ENCODE results near the gene DCAF6.

DCAF6 gene

DNA sequence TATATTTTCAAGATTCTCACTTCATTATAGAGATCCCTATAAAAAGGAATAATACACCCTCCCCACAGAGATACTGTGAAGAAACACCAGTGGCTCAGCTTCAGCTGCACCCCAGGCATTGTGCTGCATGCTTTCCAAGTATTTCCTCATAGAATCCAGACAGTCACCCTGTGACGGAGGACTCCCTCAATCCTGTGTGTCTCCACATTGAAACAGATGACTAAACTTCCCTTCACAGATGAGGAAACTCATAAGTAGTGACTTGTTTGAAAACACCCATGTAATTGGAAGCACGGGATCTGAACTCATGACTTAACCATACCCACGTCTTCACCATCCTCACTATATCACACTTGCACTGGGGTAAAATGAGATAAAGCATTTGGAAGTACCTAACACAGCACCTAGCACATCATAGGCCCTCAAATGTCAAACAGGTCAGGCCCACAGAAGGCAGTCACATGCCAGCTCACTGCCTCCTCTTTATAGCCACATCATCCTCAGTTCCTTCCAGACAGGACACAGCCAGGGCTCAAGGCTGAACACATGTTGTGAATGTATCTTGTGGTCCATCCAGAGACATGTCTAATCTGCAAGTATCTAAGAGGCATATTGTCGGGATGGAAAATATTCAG lies 145.0 kb downstream of the DCAF6 start:
- Histone ChIP-seq H3K4me3 (ENCODE audit: low read depth in 1 of 2, low read length in 1 of 2) (no peak overlapping the region), H3K36me3 (peaks cover 28% of the 10 kb centered on the region), H3K27me3 (no peaks in the 10 kb centered on the region), H3K9me3 (no peaks in the 10 kb centered on the region), H3K27ac (no peak overlapping the region), H3K4me1 (ENCODE audit: control insufficient read depth in 1 of 2, insufficient read depth in 1 of 2, low read depth in 1 of 2, low read length in 1 of 2) (peaks cover 3 to 6% of the 10 kb centered on the region in 2 experiments)
- TF ChIP-seq CTCF (IDR thresholded peaks at IDR 0.05), result no peak

- H3K4me1 ChIP-seq (ENCODE audit: control insufficient read depth in 1 of 2, insufficient read depth in 1 of 2, low read depth in 1 of 2, low read length in 1 of 2), result peaks cover 3 to 6% of the 10 kb centered on the region in 2 experiments
- no peaks in the 10 kb centered on the region for H3K27me3 ChIP-seq
- H3K4me3 ChIP-seq (ENCODE audit: low read depth in 1 of 2, low read length in 1 of 2), result no peak overlapping the region
- H3K9me3 ChIP-seq, result no peaks in the 10 kb centered on the region
- H3K36me3 ChIP-seq, result peaks cover 21% of the 10 kb centered on the region
- no peak overlapping the region for H3K27ac ChIP-seq
- peak; percentile 48 for TF ChIP-seq CTCF (IDR thresholded peaks at IDR 0.05)
These were observed 145.8 kb downstream of the DCAF6 start for GRCh38 chr1:168082008-168082876.

DNA sequence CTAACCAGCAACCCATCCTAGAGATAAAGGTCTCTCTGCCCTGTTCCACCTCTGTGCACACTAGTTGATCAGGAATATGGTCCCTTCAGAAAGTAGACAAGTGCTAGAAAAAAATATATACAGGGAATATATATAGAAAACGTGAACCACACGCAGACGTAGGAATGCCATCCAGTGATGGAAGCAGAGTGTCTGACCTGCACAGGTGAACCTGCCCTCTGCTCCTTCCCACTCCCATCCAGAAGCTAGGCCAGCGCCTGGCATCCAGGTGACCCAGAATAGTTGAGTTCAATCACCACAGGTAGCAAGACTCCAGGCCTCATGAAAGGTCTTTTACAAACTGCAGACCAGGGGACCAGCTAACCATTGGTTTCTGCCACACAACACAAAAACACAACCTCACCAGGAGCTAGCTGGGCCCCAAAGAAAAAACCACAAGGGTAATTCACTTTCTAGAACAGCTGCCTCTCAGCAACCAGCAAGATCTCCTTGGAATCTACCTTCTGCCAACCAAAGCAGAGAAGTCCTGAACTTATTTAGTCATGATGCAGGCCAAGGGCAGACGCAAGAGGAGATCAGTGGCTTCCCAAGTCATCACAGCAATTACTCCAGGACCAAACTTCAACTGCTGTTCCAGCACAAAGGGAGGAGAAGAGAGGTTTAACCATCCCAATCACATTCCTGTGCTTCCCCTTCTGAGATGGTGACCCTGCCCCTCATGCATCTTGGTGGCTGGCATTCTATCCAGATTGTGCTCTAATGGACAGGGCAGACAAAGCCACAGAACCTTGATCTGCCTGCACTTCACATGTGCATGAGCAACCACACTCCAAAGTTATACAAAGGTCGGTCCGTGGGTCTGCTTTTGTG lies 147.2 kb downstream of the DCAF6 start:
- Histone ChIP-seq H3K9me3 (no peaks in the 10 kb centered on the region), H3K4me3 (ENCODE audit: low read depth in 1 of 2, low read length in 1 of 2) (no peak overlapping the region), H3K4me1 (ENCODE audit: control insufficient read depth in 1 of 2, insufficient read depth in 1 of 2, low read depth in 1 of 2, low read length in 1 of 2) (peaks cover 3 to 6% of the 10 kb centered on the region in 2 experiments), H3K36me3 (peaks cover 7% of the 10 kb centered on the region), H3K27ac (no peak overlapping the region), H3K27me3 (no peaks in the 10 kb centered on the region)
- no peak for TF ChIP-seq CTCF (IDR thresholded peaks at IDR 0.05)

- Histone ChIP-seq H3K4me3 (ENCODE audit: low read depth in 1 of 2, low read length in 1 of 2) (no peak overlapping the region), H3K27me3 (no peaks in the 10 kb centered on the region), H3K4me1 (ENCODE audit: control insufficient read depth in 1 of 2, insufficient read depth in 1 of 2, low read depth in 1 of 2, low read length in 1 of 2) (peaks cover 3 to 6% of the 10 kb centered on the region in 2 experiments), H3K36me3 (no peaks in the 10 kb centered on the region), H3K9me3 (no peaks in the 10 kb centered on the region), H3K27ac (no peak overlapping the region)
- peak; percentile 81 for TF ChIP-seq CTCF (IDR thresholded peaks at IDR 0.05)
These were observed 148.1 kb downstream of the DCAF6 start for GRCh38 chr1:168084396-168085231.

All from neutrophil (primary cell).